GM19324 (cell line): ENCODE measurements around the gene USH2A.

Source experiments
- ATAC-seq: cut with Tn5 transposase; IDR thresholded peaks from one replicate; pipeline ENCODE4 v1.9.1; 2021; ENCODE audit warnings: mild to moderate bottlenecking, moderate library complexity; ENCODE audit not compliant: unreplicated experiment, low FRiP score

USH2A gene

DNA sequence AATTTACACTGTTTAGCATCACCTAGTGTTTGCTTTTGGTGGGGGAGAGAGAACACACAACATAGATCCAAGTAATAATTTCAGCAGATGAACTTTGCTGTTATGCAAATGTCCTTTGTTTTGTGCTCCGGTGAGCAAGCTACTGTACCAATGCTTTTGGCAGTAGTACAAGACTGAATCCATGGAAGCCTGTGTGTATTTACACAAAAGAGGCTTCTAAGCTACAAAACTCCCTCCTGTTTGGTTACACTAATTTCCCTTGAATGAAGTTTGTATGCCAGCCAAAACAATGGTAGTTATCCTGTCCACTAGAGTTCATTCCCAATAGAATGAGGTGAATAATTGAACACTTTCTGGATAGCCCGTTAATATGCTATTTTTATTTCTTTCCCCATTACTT is 535.6 kb downstream of the USH2A start:
- no peak for ATAC-seq

- no peak for ATAC-seq
Observed at GRCh38 chr1:215883004-215883403, 540.2 kb downstream of the USH2A start.

DNA sequence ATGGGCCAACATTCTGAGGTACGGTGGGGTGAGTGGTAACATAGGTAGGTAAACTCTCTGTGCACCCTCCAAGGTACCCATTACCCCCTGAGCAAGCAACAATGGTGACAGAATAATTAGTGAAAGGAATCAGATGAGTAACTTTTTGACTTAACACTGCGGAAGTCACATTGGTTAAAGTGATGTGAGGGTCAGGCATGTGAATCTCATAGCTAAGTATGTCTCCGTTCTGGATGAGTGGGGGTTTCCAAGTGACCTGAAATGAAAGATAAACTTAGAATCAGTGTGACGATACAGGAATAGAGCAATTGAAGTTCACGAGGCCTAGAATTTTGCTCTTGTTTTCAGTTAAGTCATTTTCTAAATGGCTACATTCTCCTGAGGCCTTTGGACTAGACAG is 544.4 kb downstream of the USH2A start:
- peak; percentile 71 for ATAC-seq

DNA sequence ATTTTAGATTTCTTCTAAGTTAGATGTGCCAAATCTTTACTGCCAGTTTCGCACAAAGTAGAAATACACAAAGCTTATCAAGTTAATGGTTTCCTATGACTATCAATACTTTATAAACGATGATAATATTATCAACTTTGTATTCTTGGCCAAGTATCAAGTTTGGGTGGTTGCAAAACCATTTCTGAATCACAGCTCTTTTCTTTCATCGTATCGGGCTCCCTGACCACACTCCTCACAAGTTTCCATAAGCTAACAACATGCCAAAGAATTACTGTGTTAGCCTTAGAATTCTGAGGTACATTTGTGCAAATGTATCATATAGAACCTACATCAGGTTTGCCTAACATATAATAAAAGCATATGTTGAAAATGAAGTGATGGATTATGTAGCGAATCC is 545.1 kb downstream of the USH2A start:
- ATAC-seq = no peak

GRCh38 chr1:215877452-215877951 is 545.7 kb downstream of the USH2A start:
- no peak for ATAC-seq

DNA sequence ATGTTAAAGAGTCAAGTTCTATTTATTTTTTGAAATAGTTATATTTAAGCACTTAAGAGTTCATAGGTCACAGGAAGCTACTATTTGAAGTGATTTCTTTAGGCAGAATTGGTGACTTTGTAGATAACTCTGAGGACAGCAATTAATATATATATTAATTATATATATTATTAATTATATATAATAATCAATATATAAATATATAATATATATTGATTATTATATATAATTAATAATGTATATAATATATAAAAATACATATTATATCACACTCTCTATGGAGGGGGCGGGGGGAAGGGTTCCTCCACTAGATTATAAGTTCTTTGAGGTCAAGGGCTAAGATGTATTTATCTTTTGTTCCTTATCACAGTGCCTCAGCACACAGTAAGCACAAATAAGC is 547.5 kb downstream of the USH2A start:
- no peak for ATAC-seq

DNA sequence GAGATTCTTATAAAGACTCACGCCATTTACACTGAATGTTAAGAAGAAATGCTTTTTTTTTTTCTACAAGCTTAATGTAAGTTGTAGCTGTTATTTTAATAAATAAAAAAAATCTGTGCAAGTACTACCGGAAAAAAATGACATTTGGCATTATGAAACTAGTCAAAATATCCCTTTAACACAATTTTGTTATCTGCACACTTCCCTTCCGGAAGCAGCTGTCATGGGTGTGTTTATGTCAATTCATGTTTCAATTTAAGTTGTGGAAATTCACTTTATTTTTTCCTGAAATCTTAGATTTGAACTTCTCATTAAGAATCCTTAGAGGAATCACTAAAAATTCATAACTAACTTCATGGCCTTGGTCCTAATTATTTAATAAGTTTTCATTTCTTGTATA is 548.0 kb downstream of the USH2A start:
- no peak for ATAC-seq

DNA sequence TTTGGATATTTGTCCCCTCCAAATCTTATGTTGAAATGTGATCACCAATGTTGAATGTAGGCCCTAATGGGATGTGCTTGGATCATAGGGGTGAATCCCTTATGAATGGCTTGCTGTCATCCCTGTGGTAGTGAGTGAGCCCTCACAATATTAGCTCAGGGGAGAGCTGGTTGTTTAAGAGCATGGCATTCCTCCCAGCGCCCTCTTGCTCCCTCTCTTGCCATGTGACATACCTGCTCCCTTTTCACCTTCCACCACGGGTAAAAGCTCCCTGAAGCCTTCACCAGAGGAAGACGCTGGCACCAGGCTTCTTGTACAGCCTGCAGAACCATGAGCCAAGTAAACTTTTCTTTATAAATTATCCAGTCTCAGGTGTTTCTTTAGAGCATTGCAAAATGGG is 550.6 kb downstream of the USH2A start:
- ATAC-seq = no peak

DNA sequence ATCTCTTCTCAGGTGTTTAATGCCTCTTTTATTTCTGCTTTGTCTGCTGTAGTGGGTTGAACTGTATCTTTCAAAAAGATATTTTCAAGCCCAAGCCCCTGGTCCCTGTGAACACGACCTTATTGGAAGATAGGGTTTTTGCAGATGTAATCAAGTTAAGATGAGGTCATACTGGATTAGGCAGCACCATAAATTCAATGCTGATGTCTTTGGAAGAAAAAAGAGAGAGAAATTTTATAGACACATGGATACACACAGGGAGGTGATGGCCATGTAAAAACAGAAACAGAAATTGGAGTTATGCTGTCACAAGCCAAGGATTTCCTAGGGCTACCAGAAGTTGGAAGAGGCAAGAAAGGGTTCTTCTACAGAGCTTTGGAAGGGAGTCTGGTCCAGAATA is 554.7 kb downstream of the USH2A start:
- no peak for ATAC-seq

GRCh38 chr1:215865060-215865459 is 558.2 kb downstream of the USH2A start:
- ATAC-seq = no peak

DNA sequence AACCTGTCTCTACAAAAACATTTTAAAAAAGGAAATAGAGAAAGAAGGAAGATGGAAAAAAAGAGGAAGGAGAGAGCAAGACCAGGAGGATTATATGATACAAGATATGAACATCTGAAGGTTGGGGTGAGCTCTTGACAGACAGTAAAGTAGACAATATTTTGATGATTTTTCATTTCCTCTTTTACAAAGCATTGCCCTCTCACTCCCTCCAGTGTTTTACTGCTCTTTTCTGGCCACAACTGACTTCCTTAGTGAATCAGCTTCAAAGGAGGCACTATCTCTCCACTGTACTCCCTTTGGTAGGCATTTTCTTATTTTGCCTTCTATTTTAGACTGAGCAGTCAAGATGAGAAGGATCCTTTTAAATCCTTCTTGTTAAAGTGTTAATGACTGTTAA is 559.5 kb downstream of the USH2A start:
- ATAC-seq = peak; percentile 57

GRCh38 chr1:215860833-215861232 is 562.4 kb downstream of the USH2A start:
- no peak for ATAC-seq

DNA sequence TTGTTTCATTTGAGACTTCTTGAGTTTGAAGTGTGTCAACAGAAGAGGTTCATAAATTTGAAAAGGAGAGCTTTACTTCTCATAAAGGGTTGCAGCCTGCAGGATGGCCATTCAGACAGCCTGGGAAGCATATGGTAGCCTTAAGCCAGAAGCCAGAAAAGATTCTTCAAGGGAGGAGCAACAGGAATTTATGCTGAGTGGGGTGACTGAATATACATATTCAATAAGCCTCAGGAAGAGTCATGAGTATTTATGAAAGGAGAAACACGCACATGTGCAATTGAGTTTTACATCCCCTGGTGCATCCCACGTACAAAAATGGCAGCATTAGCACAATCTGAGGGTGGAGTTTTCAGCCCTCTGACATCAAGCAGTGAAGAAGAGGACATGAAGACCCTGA is 565.9 kb downstream of the USH2A start:
- no peak for ATAC-seq

DNA sequence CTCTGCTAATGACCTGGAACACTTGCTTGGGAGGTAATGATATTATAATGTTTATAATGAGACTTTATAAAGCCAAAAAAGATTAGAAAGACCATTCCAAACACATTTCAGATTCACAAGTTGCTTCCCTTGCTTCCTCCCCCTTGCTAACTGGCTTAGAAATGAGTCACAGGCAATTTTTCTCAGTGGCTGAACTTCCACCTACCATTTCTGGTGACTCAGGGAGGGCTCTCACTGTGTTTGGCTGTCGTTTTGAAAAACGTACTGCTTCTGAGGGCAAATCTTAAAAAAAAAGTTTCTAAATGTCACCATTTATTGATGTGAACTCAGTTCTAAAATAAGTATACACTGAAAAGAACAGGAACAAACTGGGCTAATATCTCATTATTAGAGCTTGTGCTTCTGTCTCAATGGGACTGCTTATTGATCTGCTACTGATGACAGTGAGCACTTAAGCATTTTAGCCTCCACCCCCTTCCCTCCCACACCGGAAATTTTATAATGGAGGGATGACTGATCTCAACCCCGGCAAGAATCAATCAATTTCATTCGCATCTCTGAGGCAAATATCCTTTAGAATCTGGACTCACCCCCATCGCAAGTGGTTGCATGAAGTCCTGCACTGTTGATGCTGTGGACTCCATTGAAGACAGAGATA is 577.9 kb downstream of the USH2A start:
- ATAC-seq = no peak

DNA sequence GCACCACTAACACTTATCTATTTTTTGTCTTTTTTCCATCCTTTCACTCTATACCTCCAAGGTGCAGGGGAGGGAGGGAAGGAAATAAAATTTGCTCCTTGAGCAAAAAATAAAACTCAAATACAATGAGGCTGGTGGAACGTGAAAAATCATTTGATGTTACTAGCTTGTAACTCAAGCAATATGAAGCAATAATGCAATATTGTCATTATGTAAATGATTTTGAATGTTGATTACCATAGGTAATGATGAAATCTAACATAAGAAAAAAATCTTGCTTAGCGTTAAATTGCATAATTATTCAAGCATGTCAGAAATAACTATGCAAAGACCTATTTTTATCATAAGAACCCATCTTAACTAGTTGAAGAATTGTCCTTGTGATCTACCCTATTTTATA is 578.5 kb downstream of the USH2A start:
- no peak for ATAC-seq

GRCh38 chr1:215844266-215844665 is 579.0 kb downstream of the USH2A start:
- ATAC-seq = no peak

DNA sequence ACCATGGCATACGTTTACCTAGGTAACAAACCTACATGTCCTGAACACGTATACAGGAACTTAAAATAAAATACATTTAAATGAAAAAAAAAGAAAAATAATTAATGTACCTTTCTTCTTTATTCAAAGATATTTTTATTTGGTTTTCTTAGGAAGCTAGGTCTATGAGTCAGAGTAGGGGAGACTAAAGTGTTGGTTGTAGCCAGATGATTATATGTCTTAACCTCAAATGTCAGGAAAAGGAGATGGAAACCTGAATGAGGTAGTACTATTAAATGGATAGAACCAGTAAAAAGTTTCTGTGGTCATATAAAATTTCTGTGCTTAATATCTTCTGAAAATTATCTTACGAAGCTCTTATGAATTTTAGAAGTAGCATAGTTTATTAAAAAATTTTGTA is 580.3 kb downstream of the USH2A start:
- ATAC-seq = no peak

- no peak for ATAC-seq
Observed at GRCh38 chr1:215835951-215836350, 587.3 kb downstream of the USH2A start.

- ATAC-seq = no peak
Observed at GRCh38 chr1:215833941-215834729, 589.1 kb downstream of the USH2A start.

DNA sequence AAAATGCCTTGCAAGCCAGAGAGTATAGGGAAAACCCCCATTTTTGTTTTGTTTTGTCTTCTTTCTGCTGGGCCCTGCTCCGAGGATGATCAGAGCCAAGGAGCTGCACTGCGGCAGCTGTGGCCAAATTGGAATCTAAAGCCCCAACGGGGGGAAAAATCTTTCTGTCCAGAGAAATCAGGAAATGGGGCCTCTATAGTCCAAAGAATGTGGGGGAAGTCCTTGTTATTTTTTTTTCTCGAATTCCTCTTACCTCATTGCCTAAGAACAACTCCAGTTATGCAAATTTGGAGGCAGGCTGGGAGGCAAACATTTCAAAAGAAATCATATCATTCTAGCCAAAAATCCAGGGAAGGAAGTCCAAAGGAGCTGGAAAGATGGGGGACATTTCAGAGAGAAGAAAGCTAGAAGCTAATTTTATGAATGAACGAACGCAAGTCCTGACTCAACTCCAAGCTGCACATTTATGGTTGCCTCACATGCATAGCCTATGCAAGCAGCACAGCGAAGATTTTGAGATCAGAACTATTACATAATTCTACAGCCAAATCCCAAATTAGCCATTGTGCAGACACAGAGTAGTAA is 592.9 kb downstream of the USH2A start:
- no peak for ATAC-seq

GRCh38 chr1:215825056-215825455 is 598.2 kb downstream of the USH2A start:
- no peak for ATAC-seq

DNA sequence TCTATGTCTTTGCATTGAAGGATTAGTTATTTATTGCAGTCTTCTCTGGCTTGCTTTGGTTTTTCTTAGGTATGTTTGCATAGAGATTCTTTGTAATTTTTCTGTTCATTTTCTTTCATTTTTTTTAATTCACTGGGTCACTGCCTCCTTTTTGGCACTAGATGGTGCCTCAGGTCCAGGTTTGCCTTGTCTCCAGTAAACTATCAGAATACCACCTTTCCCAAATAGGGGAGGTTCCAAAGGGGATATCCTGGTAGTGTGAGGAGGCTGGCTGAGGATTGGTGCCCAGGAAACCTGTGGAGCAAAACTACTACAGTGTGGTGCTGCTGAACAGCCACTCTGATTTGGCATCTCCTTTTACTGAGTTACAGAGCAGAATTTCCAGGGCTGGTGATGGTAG is 599.0 kb downstream of the USH2A start:
- no peak for ATAC-seq
